GM12864 (cell line): ENCODE measurements around the gene PSORS1C2.

ENCODE experiments used
- DNase-seq: peaks from one replicate; pipeline ENCODE4 v3.0.0-alpha.2; 2011; ENCODE audit warnings: low read depth
- H3K4me3 ChIP-seq: 2 replicates; pipeline ENCODE4 v1.5.1; 2011; ENCODE audit warnings: mild to moderate bottlenecking, low read depth, low read length, control low read depth
- CTCF ChIP-seq: IDR thresholded peaks from 2 replicates; pipeline ENCODE4 v1.5.1; 2011; ENCODE audit warnings: low read depth, mild to moderate bottlenecking, moderate library complexity, low read length, control low read depth, inconsistent platforms; ENCODE audit errors: missing control alignments

PSORS1C2 gene

GRCh38 chr6:31156641-31157040, 17.8 kb upstream of the PSORS1C2 start:
- TF ChIP-seq CTCF, result no peak
- no peak overlapping the region for H3K4me3 ChIP-seq
- DNase-seq, result no peak

GRCh38 chr6:31154436-31154835, 15.6 kb upstream of the PSORS1C2 start:
- no peak for DNase-seq
- no peak overlapping the region for H3K4me3 ChIP-seq
- TF ChIP-seq CTCF, result no peak

- TF ChIP-seq CTCF, result no peak
- no peak for DNase-seq
- H3K4me3 ChIP-seq, result no peak overlapping the region
Measured at GRCh38 chr6:31152781-31153180, 13.9 kb upstream of the PSORS1C2 start.

GRCh38 chr6:31149827-31150447, 11.1 kb upstream of the PSORS1C2 start:
- DNase-seq, result no peak
- H3K4me3 ChIP-seq, result no peak overlapping the region
- no peak for TF ChIP-seq CTCF

GRCh38 chr6:31145386-31145785, 6.5 kb upstream of the PSORS1C2 start:
- no peak overlapping the region for H3K4me3 ChIP-seq
- TF ChIP-seq CTCF, result no peak
- DNase-seq, result no peak

GRCh38 chr6:31144970-31145340, 6.1 kb upstream of the PSORS1C2 start:
- TF ChIP-seq CTCF, result no peak
- DNase-seq, result no peak
- H3K4me3 ChIP-seq, result no peak overlapping the region

- no peak overlapping the region for H3K4me3 ChIP-seq
- TF ChIP-seq CTCF, result no peak
- no peak for DNase-seq
Measured at GRCh38 chr6:31144296-31144969, 5.6 kb upstream of the PSORS1C2 start.
